Upper lobe of right lung (tissue), 1 donor: ENCODE results near the gene KCNE1. TPM values are rescaled to one million over a fixed set of nuclear protein-coding genes. Genes with fewer than 3 reads are reported as not detected.

Experiments
- ATAC-seq: fragments of 200-7000 bp; cut with Tn5 transposase; one replicate; pipeline ENCODE4 v1.9.1; 2020; ENCODE audit warnings: mild to moderate bottlenecking, moderate library complexity
- DNase-seq: peaks from one replicate; pipeline ENCODE4 v3.0.0-alpha.2; 2020
- H3K27ac ChIP-seq: fragments of 200-600 bp; one replicate; pipeline ENCODE4 v1.8.0; 2022
- H3K27me3 ChIP-seq: fragments of 200-600 bp; one replicate; pipeline ENCODE4 v1.8.0; 2022; ENCODE audit warnings: mild to moderate bottlenecking
- H3K36me3 ChIP-seq: fragments of 200-600 bp; one replicate; pipeline ENCODE4 v1.8.0; 2022
- H3K4me1 ChIP-seq: fragments of 200-600 bp; one replicate; pipeline ENCODE4 v1.8.0; 2022
- H3K4me3 ChIP-seq: fragments of 200-600 bp; one replicate; pipeline ENCODE4 v1.8.0; 2022; ENCODE audit warnings: mild to moderate bottlenecking
- H3K9me3 ChIP-seq: fragments of 200-600 bp; one replicate; pipeline ENCODE4 v1.8.0; 2022
- CTCF ChIP-seq: fragments of 200-600 bp; IDR thresholded peaks from one replicate; pipeline ENCODE4 v1.8.0; 2022; ENCODE audit warnings: antibody characterized with exemption
- intact Hi-C: fragments of 100-400 bp; cut with DNase I; formaldehyde crosslinking; loops from one replicate; pipeline ENCODE4 v1.11.0; 2022
- total RNA-seq: library from RNA; stranded (reverse); fragmentation: NEBNext Ultra II Directional; extraction: Animal tissue kit (Norgen Biotek cat#: 25700); gene quantifications from one replicate; pipeline ENCODE4 v1.2.1, GENCODE V29; 2021
- donor health status: DM: no; HTN: yes; CAD: no; lungs with severe emphysema.

KCNE1 gene
- total RNA-seq, 1 donor from 2014 or later: 13.6 TPM

- DNase-seq: no peak
- intact Hi-C loops: no loop called here
- no peaks in the 10 kb centered on the region for H3K9me3 ChIP-seq
- H3K27me3 ChIP-seq: no peaks in the 10 kb centered on the region
- no peak overlapping the region for H3K27ac ChIP-seq
- H3K4me3 ChIP-seq: no peak overlapping the region
- TF ChIP-seq CTCF: no peak
- H3K36me3 ChIP-seq: peaks cover 54% of the 10 kb centered on the region
- no peak for ATAC-seq
- peaks cover 40% of the 10 kb centered on the region for H3K4me1 ChIP-seq
Observed at GRCh38 chr21:34521561-34521960, 9.6 kb upstream of the KCNE1 start.

GRCh38 chr21:34520764-34521508 is 8.9 kb upstream of the KCNE1 start:
- intact Hi-C loops: no loop called here
- ATAC-seq (peak; percentile 71), DNase-seq (no peak)

GRCh38 chr21:34520281-34520680 is 8.3 kb upstream of the KCNE1 start:
- H3K27ac ChIP-seq: peak overlapping the region; percentile 24
- ATAC-seq: no peak
- peaks cover 32% of the 10 kb centered on the region for H3K4me1 ChIP-seq
- no peak overlapping the region for H3K4me3 ChIP-seq
- no peaks in the 10 kb centered on the region for H3K27me3 ChIP-seq
- DNase-seq: no peak
- no peak for TF ChIP-seq CTCF
- intact Hi-C loops: no loop called here
- peaks cover 60% of the 10 kb centered on the region for H3K36me3 ChIP-seq
- H3K9me3 ChIP-seq: no peaks in the 10 kb centered on the region

More at GRCh38 chr21:34520764-34521508, 8.9 kb upstream of the KCNE1 start:
- H3K27me3 ChIP-seq: no peaks in the 10 kb centered on the region
- peaks cover 60% of the 10 kb centered on the region for H3K36me3 ChIP-seq
- H3K27ac ChIP-seq: no peak overlapping the region
- no peaks in the 10 kb centered on the region for H3K9me3 ChIP-seq
- no peak overlapping the region for H3K4me3 ChIP-seq
- peaks cover 36% of the 10 kb centered on the region for H3K4me1 ChIP-seq
- no peak for TF ChIP-seq CTCF

GRCh38 chr21:34519694-34520093 is 7.7 kb upstream of the KCNE1 start:
- H3K27me3 ChIP-seq: no peaks in the 10 kb centered on the region
- peaks cover 60% of the 10 kb centered on the region for H3K36me3 ChIP-seq
- no peak for TF ChIP-seq CTCF
- DNase-seq: no peak
- ATAC-seq: no peak
- H3K9me3 ChIP-seq: no peaks in the 10 kb centered on the region
- peaks cover 26% of the 10 kb centered on the region for H3K4me1 ChIP-seq
- intact Hi-C loops: no loop called here
- H3K4me3 ChIP-seq: no peak overlapping the region
- peak overlapping the region; percentile 24 for H3K27ac ChIP-seq

- Histone ChIP-seq H3K9me3 (no peaks in the 10 kb centered on the region), H3K4me3 (no peak overlapping the region), H3K4me1 (peaks cover 24% of the 10 kb centered on the region), H3K27ac (no peak overlapping the region), H3K27me3 (no peaks in the 10 kb centered on the region), H3K36me3 (peaks cover 60% of the 10 kb centered on the region)
- DNase-seq (no peak), ATAC-seq (no peak)
- intact Hi-C loops: no loop called here
- TF ChIP-seq CTCF: no peak
Observed at GRCh38 chr21:34519016-34519415, 7.0 kb upstream of the KCNE1 start.
